Activated CD4-positive, alpha-beta memory T cell treated with anti-CD3 and anti-CD28 coated beads, Interleukin-2, amount 10 ng/mL, durations not matched to agents 7 days and 5 days (primary cell): Measurements from ENCODE around the gene NUDT8. TPM values are rescaled to one million over a fixed set of nuclear protein-coding genes. Genes with fewer than 3 reads are reported as not detected.
A peak's percentile ranks its signal among the peaks of the same experiment; 100 is the strongest.

ENCODE experiments used
- CTCF ChIA-PET: fragments of 350-600 bp; sonication (Branson Sonifier 250); formaldehyde crosslinking; loops from one replicate; lab custom pipeline; 2021; ENCODE audit warnings: antibody characterized with exemption, inconsistent platforms; lab: Charles Lee
- POLR2A ChIA-PET: fragments of 350-600 bp; sonication (Branson Sonifier 250); formaldehyde crosslinking; loops from one replicate; lab custom pipeline; 2021; ENCODE audit warnings: antibody characterized with exemption; lab: Charles Lee
- DNase-seq: peaks from one replicate; pipeline ENCODE4 v3.0.0-alpha.2; 2020
- H3K27ac Mint-ChIP-seq: one replicate; pipeline ENCODE4 v1.8.0; 2021; ENCODE audit warnings: mild to moderate bottlenecking, mixed read lengths
- H3K27me3 Mint-ChIP-seq: one replicate; pipeline ENCODE4 v1.8.0; 2021; ENCODE audit warnings: mixed read lengths
- H3K36me3 Mint-ChIP-seq: one replicate; pipeline ENCODE4 v1.8.0; 2021; ENCODE audit warnings: low read depth, mixed read lengths
- H3K4me1 Mint-ChIP-seq: one replicate; pipeline ENCODE4 v1.8.0; 2021; ENCODE audit warnings: mixed read lengths
- H3K4me3 Mint-ChIP-seq: one replicate; pipeline ENCODE4 v1.8.0; 2021; ENCODE audit warnings: mild to moderate bottlenecking, mixed read lengths
- H3K9me3 Mint-ChIP-seq: one replicate; pipeline ENCODE4 v1.8.0; 2021; ENCODE audit warnings: mixed read lengths
- total RNA-seq, 2 experiments: library from RNA; stranded (reverse); gene quantifications; one replicate each; pipeline ENCODE4 v1.2.3, GENCODE V29; 2021

NUDT8 gene
- total RNA-seq, 2 experiments from 2014 or later: 9.3 to 10.8 TPM

DNA sequence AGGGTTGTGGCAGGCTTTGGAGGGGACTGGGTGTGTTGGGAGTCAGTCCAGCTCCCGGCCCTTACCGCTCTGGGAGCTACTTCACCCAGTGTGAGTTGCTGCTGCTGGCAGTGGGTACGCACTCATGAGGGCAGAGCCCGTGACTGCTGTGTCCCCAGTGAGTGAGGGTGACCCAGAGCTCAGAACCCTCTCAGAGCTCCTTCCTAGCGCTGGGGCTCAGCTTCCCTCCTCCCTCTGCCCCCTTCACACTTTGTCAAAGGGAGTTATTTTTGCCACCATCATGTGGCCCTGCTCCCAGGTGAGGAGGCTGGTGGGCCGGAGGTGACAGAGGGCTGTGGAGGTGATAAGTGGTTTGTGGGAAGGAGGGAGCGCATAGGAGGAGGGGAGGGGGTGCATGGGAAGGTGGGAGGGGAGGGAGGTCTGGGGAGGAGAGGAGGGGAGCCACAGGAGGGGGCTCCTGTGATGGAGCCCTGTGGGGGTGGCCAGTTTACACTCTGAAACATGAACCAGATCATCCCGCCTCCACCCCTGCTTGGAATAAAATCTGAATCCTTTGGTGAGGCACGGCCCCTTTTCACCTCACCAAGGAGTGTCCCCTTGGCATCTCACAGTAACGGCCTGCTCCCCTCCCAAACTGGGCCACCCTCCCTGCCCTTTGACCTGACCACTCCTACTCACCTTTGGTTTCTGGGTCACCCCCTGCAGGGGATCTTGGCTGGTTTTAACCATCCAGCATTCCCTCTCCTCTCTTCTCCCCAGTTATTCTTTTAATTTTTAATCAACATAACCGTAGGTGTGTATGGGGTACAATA, 13.1 kb downstream of the NUDT8 start:
- CTCF ChIA-PET: interaction anchor here (0.8 to 4.0 kb wide), 6 partner anchors 13 to 189 kb away, joined by 3 to 57 read pairs (median 4); partner anchors contain the start of gene NUDT8

GRCh38 chr11:67615728-67616430, 13.9 kb downstream of the NUDT8 start:
- ChIA-PET POLR2A (interaction anchor here (0.7 to 2.1 kb wide), 3 partner anchors 11 to 178 kb away, joined by 3 to 5 read pairs (median 4); partner anchors contain the start of gene PTPRCAP), CTCF (interaction anchor here (0.8 to 4.0 kb wide), 6 partner anchors 14 to 190 kb away, joined by 3 to 57 read pairs (median 4); partner anchors contain the start of gene NUDT8)
- H3K4me3 Mint-ChIP-seq: no peak overlapping the region
- no peaks in the 10 kb centered on the region for H3K9me3 Mint-ChIP-seq
- no peak for DNase-seq
- peaks cover 22% of the 10 kb centered on the region for H3K36me3 Mint-ChIP-seq
- peaks cover 35% of the 10 kb centered on the region for H3K4me1 Mint-ChIP-seq
- H3K27ac Mint-ChIP-seq: no peak overlapping the region
- H3K27me3 Mint-ChIP-seq: peaks cover 3% of the 10 kb centered on the region

More for the DNA sequence above, 13.1 kb downstream of the NUDT8 start:
- peaks cover 15% of the 10 kb centered on the region for H3K36me3 Mint-ChIP-seq
- no peaks in the 10 kb centered on the region for H3K9me3 Mint-ChIP-seq
- POLR2A ChIA-PET: interaction anchor here (1.7 to 2.1 kb wide), 2 partner anchors 10 to 13 kb away, joined by 5 read pairs; partner anchors contain the start of gene NUDT8
- H3K4me1 Mint-ChIP-seq: peaks cover 35% of the 10 kb centered on the region
- peak overlapping the region; percentile 36 for H3K27ac Mint-ChIP-seq
- peaks cover 3% of the 10 kb centered on the region for H3K27me3 Mint-ChIP-seq
- no peak for DNase-seq
- no peak overlapping the region for H3K4me3 Mint-ChIP-seq

- peak overlapping the region; percentile 71 for H3K4me3 Mint-ChIP-seq
These were observed 14.7 kb downstream of the NUDT8 start for GRCh38 chr11:67614730-67615714.

DNA sequence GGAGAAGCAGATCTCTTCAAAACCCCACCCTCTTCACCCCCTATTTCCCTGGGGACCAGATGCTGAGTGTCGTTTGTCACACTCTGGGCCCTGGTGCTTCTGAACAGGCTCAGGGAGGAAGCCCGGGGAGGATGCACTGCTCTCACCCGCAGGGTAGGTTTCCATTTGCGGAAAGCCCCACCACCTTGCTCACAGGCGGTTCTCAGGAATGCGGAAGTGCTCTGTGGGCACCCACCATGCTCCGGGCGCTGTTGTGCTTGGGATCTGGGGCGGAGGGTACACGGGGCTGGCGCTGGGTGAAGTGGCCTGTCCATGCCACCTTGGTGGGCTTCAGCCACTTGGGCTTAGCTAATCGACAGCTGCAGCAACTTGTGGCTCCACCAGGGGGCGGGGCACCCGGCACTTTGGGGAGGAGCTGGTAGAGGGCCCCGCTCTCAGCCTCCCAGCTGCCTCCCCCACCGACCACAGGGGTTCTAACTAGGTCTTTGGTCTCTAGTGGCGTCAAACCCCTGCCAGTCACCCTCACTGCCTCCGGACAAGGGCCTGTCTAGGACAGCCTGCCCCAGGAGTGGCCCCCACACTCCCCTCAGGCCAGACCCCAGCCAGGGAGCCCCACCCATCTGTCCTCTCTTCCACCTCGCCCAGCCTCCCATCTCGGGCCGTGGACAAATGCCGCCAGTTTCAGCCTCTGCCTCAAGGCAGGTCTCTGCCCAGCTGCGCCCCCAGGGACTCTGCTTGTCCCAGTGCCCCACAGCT, 15.6 kb downstream of the NUDT8 start:
- peak; percentile 90 for DNase-seq
- ChIA-PET CTCF (interaction anchor here (0.6 to 4.0 kb wide), 19 partner anchors 8 to 297 kb away, joined by 3 to 57 read pairs (median 4); partner anchors contain the start of genes ACY3, GSTP1 and NUDT8), POLR2A (interaction anchor here (0.6 to 3.8 kb wide), 16 partner anchors 8 to 261 kb away, joined by 3 to 38 read pairs (median 4); partner anchors contain the start of genes ACY3, CDK2AP2, GSTP1 and NUDT8)
- Mint-ChIP-seq H3K4me1 (peaks cover 36% of the 10 kb centered on the region), H3K27ac (peak overlapping the region; percentile 96), H3K9me3 (no peaks in the 10 kb centered on the region), H3K27me3 (peaks cover 3% of the 10 kb centered on the region), H3K36me3 (peaks cover 34% of the 10 kb centered on the region), H3K4me3 (peak overlapping the region; percentile 71)

More at GRCh38 chr11:67614730-67615714, 14.7 kb downstream of the NUDT8 start:
- peaks cover 3% of the 10 kb centered on the region for H3K27me3 Mint-ChIP-seq
- peaks cover 35% of the 10 kb centered on the region for H3K4me1 Mint-ChIP-seq
- POLR2A ChIA-PET: interaction anchor here (0.6 to 3.8 kb wide), 13 partner anchors 9 to 262 kb away, joined by 3 to 38 read pairs (median 4); partner anchors contain the start of genes ACY3, NUDT8, POLD4 and PPP1CA
- DNase-seq: peak; percentile 75
- H3K9me3 Mint-ChIP-seq: no peaks in the 10 kb centered on the region
- peaks cover 28% of the 10 kb centered on the region for H3K36me3 Mint-ChIP-seq
- peak overlapping the region; percentile 96 for H3K27ac Mint-ChIP-seq
- CTCF ChIA-PET: interaction anchor here (0.6 to 4.0 kb wide), 21 partner anchors 8 to 298 kb away, joined by 3 to 57 read pairs (median 4); partner anchors contain the start of genes ACY3, GSTP1 and NUDT8

GRCh38 chr11:67613313-67613959, 16.3 kb downstream of the NUDT8 start:
- Mint-ChIP-seq H3K4me3 (peak overlapping the region; percentile 71), H3K27me3 (peaks cover 3% of the 10 kb centered on the region), H3K36me3 (peaks cover 41% of the 10 kb centered on the region), H3K4me1 (peaks cover 40% of the 10 kb centered on the region), H3K27ac (peak overlapping the region; percentile 96), H3K9me3 (no peaks in the 10 kb centered on the region)
- no peak for DNase-seq
- CTCF ChIA-PET: interaction anchor here (1.0 to 4.0 kb wide), 13 partner anchors 11 to 296 kb away, joined by 3 to 57 read pairs (median 4); partner anchors contain the start of genes ACY3, GSTP1 and NUDT8
- POLR2A ChIA-PET: interaction anchor here (1.4 to 3.8 kb wide), 9 partner anchors 13 to 260 kb away, joined by 4 to 38 read pairs (median 6); partner anchors contain the start of genes ACY3, CDK2AP2, GSTP1 and NUDT8

GRCh38 chr11:67612751-67613150, 17.0 kb downstream of the NUDT8 start:
- Mint-ChIP-seq H3K27ac (peak overlapping the region; percentile 96), H3K9me3 (no peaks in the 10 kb centered on the region), H3K27me3 (no peaks in the 10 kb centered on the region), H3K4me1 (peaks cover 46% of the 10 kb centered on the region), H3K36me3 (peaks cover 43% of the 10 kb centered on the region), H3K4me3 (no peak overlapping the region)
- ChIA-PET POLR2A (interaction anchor here (1.5 to 3.8 kb wide), 7 partner anchors 14 to 259 kb away, joined by 4 to 38 read pairs (median 6); partner anchors contain the start of genes ACY3, CDK2AP2, GSTP1 and NUDT8), CTCF (interaction anchor here (4.0 kb wide), 1 partner anchor 17 kb away, joined by 57 read pairs; the partner anchor contains the start of gene NUDT8)
- no peak for DNase-seq

DNA sequence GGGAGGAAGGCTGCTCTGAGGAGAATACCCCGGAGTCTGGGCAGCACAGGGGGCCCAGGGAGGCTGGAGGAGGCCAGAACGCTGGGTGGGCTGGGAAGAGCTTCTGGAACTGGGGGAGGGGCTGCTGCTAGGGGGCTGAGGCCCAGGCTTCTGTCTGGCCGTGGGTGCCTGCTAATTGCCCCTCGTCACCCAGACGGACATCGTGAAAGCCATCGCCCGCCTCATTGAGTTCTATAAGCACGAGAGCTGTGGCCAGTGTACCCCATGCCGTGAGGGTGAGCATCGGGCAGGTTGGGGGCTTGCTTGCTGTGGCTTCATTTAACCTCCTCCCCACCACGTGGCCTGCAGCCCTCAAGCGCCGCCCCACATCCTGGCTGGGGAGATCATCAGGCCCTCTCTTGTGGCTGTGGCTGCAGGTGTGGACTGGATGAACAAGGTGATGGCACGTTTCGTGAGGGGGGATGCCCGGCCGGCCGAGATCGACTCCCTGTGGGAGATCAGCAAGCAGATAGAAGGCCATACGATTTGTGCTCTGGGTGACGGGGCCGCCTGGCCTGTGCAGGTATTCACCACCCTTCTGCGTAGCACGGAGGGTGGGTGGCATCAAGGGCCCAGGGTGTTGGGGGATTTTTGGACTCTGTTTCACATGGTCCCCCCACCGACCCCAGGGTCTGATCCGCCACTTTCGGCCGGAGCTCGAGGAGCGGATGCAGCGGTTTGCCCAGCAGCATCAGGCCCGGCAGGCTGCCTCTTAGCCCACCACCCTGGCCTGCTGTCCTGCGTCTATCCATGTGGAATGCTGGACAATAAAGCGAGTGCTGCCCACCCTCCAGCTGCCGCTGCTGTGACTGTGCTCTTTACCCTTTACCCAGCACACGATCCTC, 17.8 kb downstream of the NUDT8 start:
- CTCF ChIA-PET: interaction anchor here (4.0 kb wide), 1 partner anchor 18 kb away, joined by 57 read pairs; the partner anchor contains the start of gene NUDT8
- H3K4me1 Mint-ChIP-seq: peaks cover 49% of the 10 kb centered on the region
- peaks cover 43% of the 10 kb centered on the region for H3K36me3 Mint-ChIP-seq
- H3K9me3 Mint-ChIP-seq: no peaks in the 10 kb centered on the region
- no peak overlapping the region for H3K4me3 Mint-ChIP-seq
- no peak for DNase-seq
- no peaks in the 10 kb centered on the region for H3K27me3 Mint-ChIP-seq
- peak overlapping the region; percentile 96 for H3K27ac Mint-ChIP-seq
- POLR2A ChIA-PET: interaction anchor here (1.6 to 3.8 kb wide), 4 partner anchors 19 to 258 kb away, joined by 6 to 38 read pairs (median 10); partner anchors contain the start of genes ACY3, NUDT8 and POLD4

DNA sequence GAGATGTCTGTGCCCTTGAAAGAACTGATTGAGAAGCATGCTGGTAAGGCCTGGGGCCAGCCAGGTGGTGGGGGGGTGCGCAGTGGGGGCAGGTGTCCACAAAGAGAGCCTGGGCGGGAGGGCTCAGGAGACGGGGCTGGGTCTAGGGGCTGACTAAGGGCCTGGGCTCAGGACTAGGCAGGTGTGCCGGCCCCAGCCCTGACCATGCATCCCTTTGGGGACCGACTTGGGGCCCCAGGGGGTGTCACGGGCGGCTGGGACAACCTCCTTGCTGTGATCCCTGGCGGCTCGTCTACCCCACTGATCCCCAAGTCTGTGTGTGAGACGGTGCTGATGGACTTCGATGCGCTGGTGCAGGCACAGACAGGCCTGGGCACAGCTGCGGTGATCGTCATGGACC, 18.6 kb downstream of the NUDT8 start:
- H3K4me1 Mint-ChIP-seq: peaks cover 48% of the 10 kb centered on the region
- ChIA-PET CTCF (no interaction called here), POLR2A (no interaction called here)
- H3K36me3 Mint-ChIP-seq: peaks cover 43% of the 10 kb centered on the region
- no peak overlapping the region for H3K27ac Mint-ChIP-seq
- no peak overlapping the region for H3K4me3 Mint-ChIP-seq
- no peaks in the 10 kb centered on the region for H3K9me3 Mint-ChIP-seq
- H3K27me3 Mint-ChIP-seq: no peaks in the 10 kb centered on the region
- DNase-seq: no peak

DNA sequence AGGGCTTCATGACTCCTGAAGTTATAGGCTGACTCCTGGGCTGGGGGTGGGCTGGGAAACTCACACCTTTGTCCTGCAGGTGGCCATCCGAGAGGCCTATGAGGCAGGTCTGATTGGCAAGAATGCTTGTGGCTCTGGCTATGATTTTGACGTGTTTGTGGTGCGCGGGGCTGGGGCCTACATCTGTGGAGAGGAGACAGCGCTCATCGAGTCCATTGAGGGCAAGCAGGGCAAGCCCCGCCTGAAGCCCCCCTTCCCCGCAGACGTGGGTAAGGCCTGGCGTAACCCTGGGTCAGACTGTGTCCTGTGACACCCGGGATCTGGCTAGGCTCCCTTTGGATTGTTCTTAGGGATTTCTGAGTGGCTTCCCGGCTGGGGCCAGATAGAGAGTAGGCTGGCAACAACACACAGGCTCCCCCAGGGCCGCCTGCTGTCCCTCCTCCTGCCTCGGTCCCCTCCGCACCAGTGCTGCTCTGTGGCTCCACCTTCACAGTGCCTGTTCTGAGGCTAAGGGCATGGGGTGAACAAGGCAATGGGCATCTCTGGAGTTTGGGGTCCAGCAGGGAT, 19.4 kb downstream of the NUDT8 start:
- Mint-ChIP-seq H3K9me3 (no peaks in the 10 kb centered on the region), H3K27ac (peak overlapping the region; percentile 34), H3K4me3 (no peak overlapping the region), H3K36me3 (peaks cover 43% of the 10 kb centered on the region), H3K27me3 (no peaks in the 10 kb centered on the region), H3K4me1 (peaks cover 51% of the 10 kb centered on the region)
- CTCF ChIA-PET: no interaction called here
- no peak for DNase-seq
- POLR2A ChIA-PET: no interaction called here
